ENCODE results near the gene ITPR1. TPM values are rescaled to one million over a fixed set of nuclear protein-coding genes. Genes with fewer than 3 reads are reported as not detected.

Gene ITPR1
- total and polyA plus RNA-seq, 10 of the 15 experiments (the other 5 are each of a cell fraction or from before 2014, with no cell fraction given), result 12.2 to 239 (median 28.4) TPM

GRCh38 chr3:4664412-4664811 lies 171.3 kb downstream of the ITPR1 start:
- FAIRE-seq, result no peak
- no peaks in the 10 kb centered on the region for H3K9me3 ChIP-seq (replicated peaks; ENCODE audit: control insufficient read depth, insufficient read depth, low read length)
- BruUV-seq (replicated peaks), result no TSS peak
- H4K20me1 ChIP-seq (ENCODE audit: control insufficient read depth, insufficient read depth), result no peaks in the 10 kb centered on the region
- H3K9ac ChIP-seq (ENCODE audit: control insufficient read depth, insufficient read depth, low read length), result no peak overlapping the region
- intact Hi-C loops (cut with micrococcal nuclease; ENCODE audit: unreplicated experiment), result no loop called here
- no peaks in the 10 kb centered on the region for H3K79me2 ChIP-seq (ENCODE audit: control insufficient read depth, insufficient read depth, low read length)
- 100% methylated on average over 2 of the region's 2 CpGs for WGBS (ENCODE audit: insufficient coverage, insufficient replicate concordance, low lambda C conversion rate, missing lambda C conversion rate)
- no peak overlapping the region for H2AFZ ChIP-seq (ENCODE audit: control insufficient read depth, low read depth, low read length)
- H3K27ac ChIP-seq (ENCODE audit: control insufficient read depth, insufficient read depth), result no peak overlapping the region
- CTCF ChIA-PET, result no interaction called here
- in situ Hi-C loops (cut with MboI), result no loop called here
- RAD21 ChIA-PET (ENCODE audit: unreplicated experiment), result interaction anchor here (0.6 kb wide), 1 partner anchor 313 kb away, joined by 3 read pairs; no protein-coding TSS in a partner anchor
- TF ChIP-seq SMAD5 (IDR thresholded peaks at IDR 0.05; ENCODE audit: low read depth) (no peak), BCL11A (IDR thresholded peaks at IDR 0.05; ENCODE audit: low read depth, low read length) (no peak), PAX8 (IDR thresholded peaks at IDR 0.05) (no peak), ASH2L (IDR thresholded peaks at IDR 0.05; ENCODE audit: borderline replicate concordance, low read depth) (no peak), IRF5 (IDR thresholded peaks at IDR 0.05; ENCODE audit: borderline replicate concordance) (no peak), ZBTB33 (IDR thresholded peaks at IDR 0.05) (no peak), RAD21 (IDR thresholded peaks at IDR 0.05; ENCODE audit: insufficient read depth, low read depth, low read length) (no peak), ZBTB4 (CRISPR knock-in tag; IDR thresholded peaks at IDR 0.05) (no peak), SPI1 (IDR thresholded peaks at IDR 0.05; ENCODE audit: borderline replicate concordance, insufficient read depth, low read depth, low read length) (no peak), POLR2AphosphoS5 (IDR thresholded peaks at IDR 0.05; ENCODE audit: low read length) (no peak), BMI1 (IDR thresholded peaks at IDR 0.05; ENCODE audit: borderline replicate concordance) (no peak), REST (IDR thresholded peaks at IDR 0.05; ENCODE audit: low read depth, low read length) (no peak)
- SMC1A ChIA-PET (ENCODE audit: uncharacterized antibody, unreplicated experiment), result no interaction called here
- H3K4me2 ChIP-seq (ENCODE audit: control insufficient read depth, insufficient read depth), result no peak overlapping the region
- H3K36me3 ChIP-seq (ENCODE audit: control insufficient read depth in 2 of 2, insufficient read depth in 2 of 2, low read length in 1 of 2), result peaks cover 11 to 18% of the 10 kb centered on the region in 2 experiments; a peak in 3 of 4 replicates
- no peaks in the 10 kb centered on the region for H3K27me3 ChIP-seq (replicated peaks in 1 of 2; ENCODE audit: control insufficient read depth in 2 of 2, insufficient read depth in 2 of 2, low read length in 1 of 2)
- POLR2A ChIA-PET, result no interaction called here
- H3K4me3 ChIP-seq, result no peak overlapping the region
- DNase-seq (ENCODE audit: low read depth, low spot score), result no peak
- no peaks in the 10 kb centered on the region for H3K4me1 ChIP-seq (ENCODE audit: control insufficient read depth, insufficient read depth, low read length)
- no peak for ATAC-seq

Measured in GM12878 (cell line).